NOMO-1 treated with DMSO at 0.1 percent for 48 hours (cell line): ENCODE results near the gene ADGRB3.

Experiments used
- DNase-seq: peaks from one replicate; lab custom pipeline; 2025; ENCODE audit not compliant: unreplicated experiment; lab: John Stamatoyannopoulos, UW

Gene ADGRB3

GRCh38 chr6:68634726-68635411, at the start of gene ADGRB3:
Gene ADGRB3 (plus strand): TSS chr6:68635282. CDS start chr6:68638676, 3,394 bp downstream.
- DNase-seq, result peak; percentile 42

- no peak for DNase-seq
Measured at GRCh38 chr6:68593558-68593957, 41.5 kb upstream of the ADGRB3 start.

GRCh38 chr6:68597642-68598041, 37.4 kb upstream of the ADGRB3 start:
- no peak for DNase-seq

GRCh38 chr6:68615938-68616337, 19.1 kb upstream of the ADGRB3 start:
- no peak for DNase-seq

GRCh38 chr6:68625998-68626397, 9.1 kb upstream of the ADGRB3 start:
- DNase-seq, result no peak

GRCh38 chr6:68628161-68628560, 6.9 kb upstream of the ADGRB3 start:
- DNase-seq, result no peak

- DNase-seq, result no peak
Measured at GRCh38 chr6:68632734-68633133, 2.3 kb upstream of the ADGRB3 start.

- DNase-seq, result no peak
Measured at GRCh38 chr6:68633281-68633971, 1.7 kb upstream of the ADGRB3 start.

- no peak for DNase-seq
Measured at GRCh38 chr6:68633972-68634725, 933 bp upstream of the ADGRB3 start.

- DNase-seq, result peak; percentile 15
Measured at GRCh38 chr6:68635412-68635705, 277 bp downstream of the ADGRB3 start.

- no peak for DNase-seq
Measured at GRCh38 chr6:68635706-68636513, 828 bp downstream of the ADGRB3 start.

GRCh38 chr6:68636666-68637065, 1.6 kb downstream of the ADGRB3 start:
- DNase-seq, result no peak

GRCh38 chr6:68637071-68637470, 2.0 kb downstream of the ADGRB3 start:
- no peak for DNase-seq

- DNase-seq, result no peak
Measured at GRCh38 chr6:68637782-68638181, 2.7 kb downstream of the ADGRB3 start.

- DNase-seq, result peak; percentile 5
Measured at GRCh38 chr6:68638230-68638900, 3.3 kb downstream of the ADGRB3 start.

GRCh38 chr6:68639211-68639610, 4.1 kb downstream of the ADGRB3 start:
- DNase-seq, result no peak

GRCh38 chr6:68639826-68640490, 4.9 kb downstream of the ADGRB3 start:
- DNase-seq, result no peak

GRCh38 chr6:68640491-68640835, 5.4 kb downstream of the ADGRB3 start:
- DNase-seq, result no peak

- DNase-seq, result no peak
Measured at GRCh38 chr6:68641172-68641571, 6.1 kb downstream of the ADGRB3 start.

GRCh38 chr6:68642081-68642480, 7.0 kb downstream of the ADGRB3 start:
- DNase-seq, result no peak
